ENCODE data around the gene OR6S1. TPM values are rescaled to one million over a fixed set of nuclear protein-coding genes. Genes with fewer than 3 reads are reported as not detected.
A peak's percentile ranks its signal among the peaks of the same experiment; 100 is the strongest.

The OR6S1 gene, protein sequence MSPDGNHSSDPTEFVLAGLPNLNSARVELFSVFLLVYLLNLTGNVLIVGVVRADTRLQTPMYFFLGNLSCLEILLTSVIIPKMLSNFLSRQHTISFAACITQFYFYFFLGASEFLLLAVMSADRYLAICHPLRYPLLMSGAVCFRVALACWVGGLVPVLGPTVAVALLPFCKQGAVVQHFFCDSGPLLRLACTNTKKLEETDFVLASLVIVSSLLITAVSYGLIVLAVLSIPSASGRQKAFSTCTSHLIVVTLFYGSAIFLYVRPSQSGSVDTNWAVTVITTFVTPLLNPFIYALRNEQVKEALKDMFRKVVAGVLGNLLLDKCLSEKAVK
- total RNA-seq, result not detected
- total RNA-seq (2013), result 0.09 TPM

DNA sequence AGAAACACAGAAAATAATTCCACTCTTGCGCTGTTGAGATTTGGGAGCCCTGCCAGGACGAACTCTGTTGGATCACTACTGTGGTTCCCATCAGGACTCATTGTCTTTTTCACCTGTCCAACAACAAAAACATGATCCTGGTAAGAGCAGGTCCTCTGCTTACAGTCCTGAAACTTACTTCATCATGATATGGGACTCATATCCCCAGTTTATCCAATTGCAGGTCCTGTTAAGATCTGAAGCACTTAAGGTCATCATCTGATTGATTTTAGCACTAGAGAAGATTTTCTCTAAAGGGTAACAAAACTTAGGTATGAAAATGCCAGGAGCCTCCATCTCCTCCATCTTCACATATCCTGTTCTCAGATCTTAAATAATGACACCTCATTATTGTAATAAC is at the start of gene OR6S1:
Gene OR6S1, minus strand, starts transcription at position 101 of the 400 bp plus-strand sequence. Its CDS starts 0 bp downstream, at position 101.
- ATAC-seq (no peak), DNase-seq (no peak)
- Histone ChIP-seq H3K36me3 (ENCODE audit: control insufficient read depth, insufficient read depth, low read length) (no peaks in the 10 kb centered on the region), H3K4me1 (ENCODE audit: control insufficient read depth, insufficient read depth, low read length) (no peaks in the 10 kb centered on the region), H3K9me3 (ENCODE audit: control insufficient read depth, insufficient read depth, low read length) (no peaks in the 10 kb centered on the region), H3K27me3 (ENCODE audit: control insufficient read depth, insufficient read depth, low read length) (peaks cover 8% of the 10 kb centered on the region), H3K4me3 (ENCODE audit: low read length) (no peak within 1 kb of the TSS), H3K27ac (ENCODE audit: low read length) (no peak within 1 kb of the TSS)
- TF ChIP-seq, protein P1, sequence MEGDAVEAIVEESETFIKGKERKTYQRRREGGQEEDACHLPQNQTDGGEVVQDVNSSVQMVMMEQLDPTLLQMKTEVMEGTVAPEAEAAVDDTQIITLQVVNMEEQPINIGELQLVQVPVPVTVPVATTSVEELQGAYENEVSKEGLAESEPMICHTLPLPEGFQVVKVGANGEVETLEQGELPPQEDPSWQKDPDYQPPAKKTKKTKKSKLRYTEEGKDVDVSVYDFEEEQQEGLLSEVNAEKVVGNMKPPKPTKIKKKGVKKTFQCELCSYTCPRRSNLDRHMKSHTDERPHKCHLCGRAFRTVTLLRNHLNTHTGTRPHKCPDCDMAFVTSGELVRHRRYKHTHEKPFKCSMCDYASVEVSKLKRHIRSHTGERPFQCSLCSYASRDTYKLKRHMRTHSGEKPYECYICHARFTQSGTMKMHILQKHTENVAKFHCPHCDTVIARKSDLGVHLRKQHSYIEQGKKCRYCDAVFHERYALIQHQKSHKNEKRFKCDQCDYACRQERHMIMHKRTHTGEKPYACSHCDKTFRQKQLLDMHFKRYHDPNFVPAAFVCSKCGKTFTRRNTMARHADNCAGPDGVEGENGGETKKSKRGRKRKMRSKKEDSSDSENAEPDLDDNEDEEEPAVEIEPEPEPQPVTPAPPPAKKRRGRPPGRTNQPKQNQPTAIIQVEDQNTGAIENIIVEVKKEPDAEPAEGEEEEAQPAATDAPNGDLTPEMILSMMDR (IDR thresholded peaks at IDR 0.05), result no peak
- WGBS (ENCODE audit: insufficient coverage), result 88% methylated on average over 2 of the region's 2 CpGs
- Mint-ChIP-seq H3K27ac (no peak within 1 kb of the TSS), H3K4me3 (no peak within 1 kb of the TSS), H3K4me1 (no peaks in the 10 kb centered on the region), H3K27me3 (ENCODE audit: low read depth in 2 of 2) (peaks cover 31 to 58% of the 10 kb centered on the region in 2 donors), H3K36me3 (no peaks in the 10 kb centered on the region), H3K9me3 (no peaks in the 10 kb centered on the region)
- intact Hi-C loops (cut with micrococcal nuclease), result no loop called here

DNA sequence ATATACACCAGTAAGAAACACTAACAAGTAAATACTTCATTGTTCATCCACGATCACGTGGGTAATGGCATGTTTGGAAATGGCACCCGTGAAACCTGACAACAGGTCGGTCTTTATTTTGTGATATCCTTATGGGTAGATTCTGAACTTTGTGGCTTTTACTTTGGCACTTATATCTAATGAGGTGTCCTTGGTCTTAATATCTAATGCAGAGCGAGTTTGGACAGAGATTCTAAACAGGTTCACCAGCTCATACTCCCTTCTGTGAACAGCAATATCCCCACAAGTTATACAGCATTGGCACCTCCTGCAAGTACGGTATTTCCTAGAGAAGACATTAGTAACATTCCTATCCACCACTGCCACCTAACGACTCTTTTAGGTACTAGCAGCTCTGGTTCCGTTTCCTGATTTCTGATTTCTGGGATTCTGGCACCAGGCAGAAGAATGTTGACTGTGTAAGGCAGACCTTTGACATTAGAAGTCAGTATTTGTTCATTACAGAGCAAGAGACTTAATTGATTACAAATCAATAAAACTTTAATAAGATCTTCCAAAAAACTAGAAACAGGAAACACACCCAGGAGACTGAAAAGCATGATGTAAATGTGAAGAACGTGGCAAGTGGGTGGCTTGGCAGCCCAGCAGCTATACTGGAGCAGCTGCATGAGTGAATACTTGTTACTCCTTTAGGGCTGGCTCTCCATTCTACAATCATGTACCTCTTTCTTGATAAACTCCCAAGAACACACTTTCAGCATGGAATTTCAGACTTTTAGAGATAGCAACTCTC is 49.6 kb upstream of the OR6S1 start:
- H3K9me3 ChIP-seq (ENCODE audit: control insufficient read depth, insufficient read depth, low read length), result no peaks in the 10 kb centered on the region
- H3K9me3 Mint-ChIP-seq, result no peaks in the 10 kb centered on the region
- ATAC-seq (peak; percentile 91 to 100 (median 98)), DNase-seq (peak in 1 of 2 donors; percentile 87)
- no peak overlapping the region for H3K4me3 ChIP-seq (ENCODE audit: low read length)
- H3K4me1 ChIP-seq (ENCODE audit: control insufficient read depth, insufficient read depth, low read length), result no peaks in the 10 kb centered on the region
- intact Hi-C loops (cut with micrococcal nuclease), result loop anchor here (1.0 kb wide), 4 partner anchors 8 to 364 kb away; no protein-coding TSS in a partner anchor
- H3K27me3 Mint-ChIP-seq (ENCODE audit: low read depth in 2 of 2), result no peaks in the 10 kb centered on the region
- no peak overlapping the region for H3K4me3 Mint-ChIP-seq
- no peaks in the 10 kb centered on the region for H3K27me3 ChIP-seq (ENCODE audit: control insufficient read depth, insufficient read depth, low read length)
- TF ChIP-seq, protein P1 (IDR thresholded peaks at IDR 0.05), result peak; percentile 83
- no peak overlapping the region for H3K27ac Mint-ChIP-seq
- no peaks in the 10 kb centered on the region for H3K36me3 ChIP-seq (ENCODE audit: control insufficient read depth, insufficient read depth, low read length)
- H3K27ac ChIP-seq (ENCODE audit: low read length), result no peak overlapping the region
- 44% methylated on average over 6 of the region's 9 CpGs for WGBS (ENCODE audit: insufficient coverage)
- peaks cover 6% of the 10 kb centered on the region in 2 donors for H3K4me1 Mint-ChIP-seq
- no peaks in the 10 kb centered on the region for H3K36me3 Mint-ChIP-seq

DNA sequence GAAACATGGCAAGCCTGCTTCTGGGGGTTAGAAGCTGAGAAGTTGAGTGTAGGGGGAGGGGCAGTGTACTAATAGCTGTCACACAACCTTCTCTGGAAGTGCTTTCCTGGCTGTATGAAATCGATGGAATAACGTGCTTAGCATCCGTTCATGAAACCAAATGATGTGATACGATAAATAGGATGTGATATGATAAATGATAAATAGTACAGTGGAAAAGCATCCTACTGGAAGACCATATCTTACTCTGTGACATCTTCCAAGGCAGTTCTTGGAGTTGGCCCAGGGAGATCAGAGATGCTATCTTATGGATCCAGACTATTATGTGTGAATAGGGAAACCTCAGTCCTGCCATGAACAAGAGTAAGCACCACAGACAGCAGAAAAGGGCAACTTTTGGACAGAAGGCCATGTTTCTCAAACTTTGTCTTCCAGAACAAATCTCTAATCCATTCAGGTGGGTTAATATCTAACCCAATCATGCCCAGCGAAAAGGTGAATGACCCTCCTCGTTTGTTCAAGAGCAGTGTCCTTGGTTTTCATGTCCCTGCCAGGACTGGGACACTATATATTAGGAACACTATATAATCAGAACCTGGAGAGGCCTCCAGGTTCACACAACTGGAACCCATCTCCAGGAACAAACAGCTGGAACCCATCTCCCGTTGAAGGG is 46.8 kb upstream of the OR6S1 start, which contains the start of gene ANG:
Gene ANG, plus strand, starts transcription at position 598 of the 673 bp plus-strand sequence. CDS start 4,801 bp downstream, outside the sequence.
- Mint-ChIP-seq H3K27me3 (ENCODE audit: low read depth in 2 of 2) (no peaks in the 10 kb centered on the region), H3K36me3 (no peaks in the 10 kb centered on the region), H3K9me3 (no peaks in the 10 kb centered on the region), H3K27ac (no peak within 1 kb of the TSS), H3K4me3 (no peak within 1 kb of the TSS), H3K4me1 (peaks cover 6% of the 10 kb centered on the region in 2 donors)
- intact Hi-C loops (cut with micrococcal nuclease), result no loop called here
- H3K4me1 ChIP-seq (ENCODE audit: control insufficient read depth, insufficient read depth, low read length), result peaks cover 10% of the 10 kb centered on the region
- H3K36me3 ChIP-seq (ENCODE audit: control insufficient read depth, insufficient read depth, low read length), result no peaks in the 10 kb centered on the region
- DNase-seq (no peak), ATAC-seq (no peak)
- no peaks in the 10 kb centered on the region for H3K9me3 ChIP-seq (ENCODE audit: control insufficient read depth, insufficient read depth, low read length)
- H3K27me3 ChIP-seq (ENCODE audit: control insufficient read depth, insufficient read depth, low read length), result no peaks in the 10 kb centered on the region
- TF ChIP-seq, protein P1 (IDR thresholded peaks at IDR 0.05), result no peak
- no peak within 1 kb of the TSS for H3K4me3 ChIP-seq (ENCODE audit: low read length)
- no peak within 1 kb of the TSS for H3K27ac ChIP-seq (ENCODE audit: low read length)
- WGBS (ENCODE audit: insufficient coverage), result 79% methylated on average over 7 of the region's 7 CpGs

Measured in natural killer cell (primary cell).